GM20431 (cell line): ENCODE results near the gene DMD.
"Not testable (repeated sequence)": the region's sequence is repeated elsewhere in the genome, so short reads cannot be mapped to it uniquely, and the experiment has no call there.

Experiments
- in situ Hi-C: fragments of 300-500 bp; cut with MseI, MboI; formaldehyde crosslinking; loops from one replicate; pipeline ENCODE4 v1.15.0; 2020; ENCODE audit warnings: low sequenced_read_pairs; ENCODE audit not compliant: unreplicated experiment

Gene DMD

GRCh38 chrX:31433856-31434255, 1777.5 kb downstream of the DMD start:
- in situ Hi-C loops, result no loop called here

- in situ Hi-C loops, result no loop called here
These were observed 1781.4 kb downstream of the DMD start for GRCh38 chrX:31429915-31430314.

GRCh38 chrX:31423609-31424189, 1787.7 kb downstream of the DMD start:
- in situ Hi-C loops, result no loop called here

GRCh38 chrX:31421441-31421840, 1789.9 kb downstream of the DMD start:
- in situ Hi-C loops, result no loop called here

- in situ Hi-C loops, result no loop called here
These were observed 1790.6 kb downstream of the DMD start for GRCh38 chrX:31420711-31421151.

- in situ Hi-C loops, result no loop called here
These were observed 1791.0 kb downstream of the DMD start for GRCh38 chrX:31420302-31420701.

- in situ Hi-C loops, result no loop called here
These were observed 1814.2 kb downstream of the DMD start for GRCh38 chrX:31397119-31397518.

GRCh38 chrX:31392513-31392912, 1818.8 kb downstream of the DMD start:
- in situ Hi-C loops, result no loop called here

- in situ Hi-C loops, result no loop called here
These were observed 1822.4 kb downstream of the DMD start for GRCh38 chrX:31388946-31389345.

GRCh38 chrX:31384471-31384870, 1826.9 kb downstream of the DMD start:
- in situ Hi-C loops, result no loop called here

GRCh38 chrX:31383991-31384390, 1827.4 kb downstream of the DMD start:
- in situ Hi-C loops, result no loop called here

- in situ Hi-C loops, result not testable (repeated sequence)
These were observed 1832.4 kb downstream of the DMD start for GRCh38 chrX:31378973-31379372.

- in situ Hi-C loops, result not testable (repeated sequence)
These were observed 1833.5 kb downstream of the DMD start for GRCh38 chrX:31377821-31378220.

- in situ Hi-C loops, result no loop called here
These were observed 1834.8 kb downstream of the DMD start for GRCh38 chrX:31376408-31377022.

- in situ Hi-C loops, result no loop called here
These were observed 1836.6 kb downstream of the DMD start for GRCh38 chrX:31374786-31375185.

GRCh38 chrX:31371956-31372355, 1839.4 kb downstream of the DMD start:
- in situ Hi-C loops, result no loop called here

- in situ Hi-C loops, result no loop called here
These were observed 1843.5 kb downstream of the DMD start for GRCh38 chrX:31367816-31368215.

GRCh38 chrX:31366041-31366440, 1845.3 kb downstream of the DMD start:
- in situ Hi-C loops, result no loop called here

- in situ Hi-C loops, result no loop called here
These were observed 1854.8 kb downstream of the DMD start for GRCh38 chrX:31356275-31357212.

GRCh38 chrX:31355206-31355955, 1856.0 kb downstream of the DMD start:
- in situ Hi-C loops, result no loop called here
